PC-3 (cell line): ENCODE measurements around the gene PPRC1.

Experiments
- CTCF ChIP-seq: fragments of 300-600 bp; sonication (generic); conservative IDR thresholded peaks from 2 replicates; pipeline ENCODE4 v1.5.1; 2017; ENCODE audit warnings: antibody characterized with exemption, low read depth, mild to moderate bottlenecking, low read length
- EZH2 ChIP-seq: fragments of 300-600 bp; sonication (generic); IDR thresholded peaks from one replicate; pipeline ENCODE4 v1.6.1; 2017; ENCODE audit warnings: antibody characterized with exemption, mild to moderate bottlenecking, low read length; ENCODE audit not compliant: unreplicated experiment

GRCh38 chr10:102196893-102197292 is 64.1 kb downstream of the PPRC1 start:
- TF ChIP-seq EZH2 = no peak
- TF ChIP-seq CTCF = no peak
